Prostate gland (tissue), 2 donors: Measurements from ENCODE around the gene HDGF. TPM values are rescaled to one million over a fixed set of nuclear protein-coding genes. Genes with fewer than 3 reads are reported as not detected.

Experiments used
- DNase-seq: peaks from one replicate; pipeline ENCODE4 v3.0.0-alpha.2; 2019; ENCODE audit warnings: low spot score
- H3K27ac ChIP-seq, 2 donors: fragments of 200-600 bp; sonication (generic); 2 replicates each; pipeline ENCODE4 v1.5.1; 2017 to 2019
- H3K27me3 ChIP-seq: fragments of 200-600 bp; sonication (generic); replicated peaks from 2 replicates; pipeline ENCODE4 v1.5.1; 2019; ENCODE audit not compliant: insufficient read depth
- H3K36me3 ChIP-seq, 2 donors: fragments of 200-600 bp; sonication (generic); 1 replicate in 1 of 2; 2 replicates in 1 of 2; pipeline versions ENCODE4 v1.5.1 to v1.8.1; 2017 to 2019
- H3K4me1 ChIP-seq: fragments of 200-600 bp; sonication (generic); replicated peaks from 2 replicates; pipeline ENCODE4 v1.5.1; 2019
- H3K4me3 ChIP-seq, 2 donors: fragments of 200-600 bp; sonication (generic); 2 replicates each; pipeline ENCODE4 v1.5.1; 2017 to 2019
- H3K9me3 ChIP-seq: fragments of 200-600 bp; sonication (generic); 2 replicates; pipeline ENCODE4 v1.5.1; 2017
- CTCF ChIP-seq, 4 experiments: fragments of 200-600 bp in 2 of 4; fragments of 450-650 bp in 2 of 4; sonication (generic) in 2 of 4; IDR thresholded peaks; 1 replicate in 3 of 4; 2 replicates in 1 of 4; pipeline ENCODE4 v1.5.1; 2016 to 2019; ENCODE audit warnings: antibody characterized with exemption in 4 of 4, mild to moderate bottlenecking in 2 of 4, moderate library complexity in 2 of 4
- POLR2A ChIP-seq: fragments of 450-650 bp; IDR thresholded peaks from one replicate; pipeline ENCODE4 v1.6.1; 2016; ENCODE audit warnings: antibody characterized with exemption, mild to moderate bottlenecking
- POLR2AphosphoS5 ChIP-seq: sonication (generic); formaldehyde crosslinking; IDR thresholded peaks from one replicate; pipeline ENCODE4 v1.6.1; 2017; ENCODE audit warnings: antibody characterized with exemption
- WGBS: methylation state at CpG from one replicate; pipeline ENCODE4 v1.1.5; 2018; 5-methylcytosine and 5-hydroxymethylcytosine counted together
- intact Hi-C: fragments of 100-400 bp; cut with DNase I; formaldehyde crosslinking; loops from one replicate; pipeline ENCODE4 v1.14.2; 2022
- total RNA-seq, 2 donors: library from RNA; depleted of rRNA; stranded (reverse); fragments of >200 nt; gene quantifications; one replicate each; pipeline ENCODE4 v1.1.0, GENCODE V29; 2016

Gene HDGF
- total RNA-seq, 2 donors from 2014 or later = 124 to 156 TPM

GRCh38 chr1:156725683-156726280 is 25.7 kb downstream of the HDGF start:
- peaks cover 29% of the 10 kb centered on the region for H3K4me1 ChIP-seq
- intact Hi-C loops = loop anchor here (1.0 kb wide), 1 partner anchor 35 kb away; no protein-coding TSS in a partner anchor
- no peaks in the 10 kb centered on the region for H3K27me3 ChIP-seq
- WGBS = 12% methylated on average over 18 of the region's 18 CpGs
- H3K36me3 ChIP-seq = peaks cover 0 to 8% of the 10 kb centered on the region in 2 donors
- DNase-seq = peak; percentile 85
- H3K4me3 ChIP-seq = peak overlapping the region; percentile 9 to 14
- peak overlapping the region in 1 of 2 donors; percentile 20 for H3K27ac ChIP-seq
- no peaks in the 10 kb centered on the region for H3K9me3 ChIP-seq
- TF ChIP-seq POLR2AphosphoS5 (peak; percentile 73), POLR2A (no peak), CTCF (IDR thresholded peaks at IDR 0.05) (peak; percentile 88 to 97 (median 96))

DNA sequence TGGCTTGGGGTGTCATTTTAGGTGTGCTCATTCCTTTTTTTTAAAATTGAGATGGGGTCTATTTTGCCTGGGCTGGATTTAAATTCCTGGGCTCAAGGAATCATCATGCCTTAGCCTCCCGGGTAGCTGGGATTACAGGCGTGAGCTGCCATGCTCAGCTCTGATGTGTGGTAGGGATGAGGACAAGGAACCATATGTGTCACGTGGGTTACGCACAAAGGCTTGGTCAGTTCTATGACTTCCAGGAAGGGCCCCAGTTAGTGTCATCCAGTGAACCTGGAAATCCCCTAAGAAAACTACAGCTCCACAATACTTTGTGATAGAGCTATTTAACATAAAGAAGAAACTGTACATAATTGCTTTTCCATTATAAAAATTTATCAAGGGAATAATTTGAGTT is 29.9 kb downstream of the HDGF start:
- Histone ChIP-seq H3K27me3 (no peaks in the 10 kb centered on the region), H3K27ac (no peak overlapping the region), H3K9me3 (no peaks in the 10 kb centered on the region), H3K4me3 (no peak overlapping the region), H3K4me1 (peaks cover 17% of the 10 kb centered on the region), H3K36me3 (peaks cover 0 to 8% of the 10 kb centered on the region in 2 donors)
- intact Hi-C loops = no loop called here
- no peak for TF ChIP-seq CTCF (IDR thresholded peaks at IDR 0.05)
- TF ChIP-seq POLR2A = no peak
- no peak for TF ChIP-seq POLR2AphosphoS5
- 83% methylated on average over 4 of the region's 4 CpGs for WGBS
- DNase-seq = no peak

GRCh38 chr1:156721131-156721530 is 30.3 kb downstream of the HDGF start:
- Histone ChIP-seq H3K27ac (no peak overlapping the region), H3K4me1 (peaks cover 13% of the 10 kb centered on the region), H3K4me3 (no peak overlapping the region), H3K36me3 (peaks cover 0 to 8% of the 10 kb centered on the region in 2 donors), H3K9me3 (no peaks in the 10 kb centered on the region), H3K27me3 (no peaks in the 10 kb centered on the region)
- WGBS = 60% methylated on average over 2 of the region's 2 CpGs
- no peak for TF ChIP-seq CTCF (IDR thresholded peaks at IDR 0.05)
- DNase-seq = no peak
- intact Hi-C loops = no loop called here

DNA sequence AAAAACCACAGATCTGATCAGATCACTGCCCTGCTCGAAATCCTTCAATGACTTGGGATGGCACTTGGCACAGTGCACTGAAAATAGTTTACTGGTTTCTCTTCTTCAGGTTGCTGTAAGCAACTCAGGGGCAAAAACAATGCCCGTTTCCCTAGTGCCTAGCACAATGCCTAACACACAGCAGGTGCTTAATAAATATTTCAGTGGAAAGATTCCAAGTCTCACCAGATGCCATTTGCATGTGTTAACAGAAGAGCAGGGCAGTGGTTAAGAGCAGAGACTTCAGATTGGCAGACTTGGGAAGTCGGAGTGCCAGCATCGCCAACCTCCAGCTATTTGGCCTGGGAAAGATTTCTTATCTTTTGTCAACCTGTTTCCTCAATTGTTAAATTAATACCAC is 34.1 kb downstream of the HDGF start:
- no peak for DNase-seq
- TF ChIP-seq CTCF (IDR thresholded peaks at IDR 0.05) = no peak
- no peak for TF ChIP-seq POLR2AphosphoS5
- no peak for TF ChIP-seq POLR2A
- 67% methylated on average over 4 of the region's 4 CpGs for WGBS
- no peak overlapping the region for H3K4me3 ChIP-seq
- intact Hi-C loops = no loop called here
- H3K27me3 ChIP-seq = no peaks in the 10 kb centered on the region
- H3K4me1 ChIP-seq = no peaks in the 10 kb centered on the region
- no peak overlapping the region for H3K27ac ChIP-seq
- H3K36me3 ChIP-seq = no peaks in the 10 kb centered on the region
- no peaks in the 10 kb centered on the region for H3K9me3 ChIP-seq

- Histone ChIP-seq H3K4me1 (no peaks in the 10 kb centered on the region), H3K4me3 (no peak overlapping the region), H3K9me3 (no peaks in the 10 kb centered on the region), H3K27ac (no peak overlapping the region), H3K36me3 (no peaks in the 10 kb centered on the region), H3K27me3 (no peaks in the 10 kb centered on the region)
- intact Hi-C loops = no loop called here
- no peak for DNase-seq
- TF ChIP-seq POLR2A (no peak), POLR2AphosphoS5 (no peak), CTCF (IDR thresholded peaks at IDR 0.05) (no peak)
- 92% methylated on average over 3 of the region's 3 CpGs for WGBS
These were observed 36.6 kb downstream of the HDGF start for GRCh38 chr1:156714830-156715229.
